B cell (primary cell): Measurements from ENCODE around the gene SLN. TPM values are rescaled to one million over a fixed set of nuclear protein-coding genes. Genes with fewer than 3 reads are reported as not detected.

Source experiments
- ATAC-seq: fragments of 200-7000 bp; cut with Tn5 transposase; one replicate; pipeline ENCODE4 v1.10.0; 2021; ENCODE audit warnings: low read depth, mild to moderate bottlenecking, moderate number of reproducible peaks, moderate library complexity
- CTCF ChIA-PET: fragments of 350-600 bp; sonication (Branson Sonifier 250); formaldehyde crosslinking; loops from one replicate; lab custom pipeline; 2021; ENCODE audit warnings: antibody characterized with exemption, inconsistent platforms; lab: Charles Lee
- POLR2A ChIA-PET: fragments of 350-600 bp; sonication (Branson Sonifier 250); formaldehyde crosslinking; loops from one replicate; lab custom pipeline; 2021; ENCODE audit warnings: antibody characterized with exemption; lab: Charles Lee
- DNase-seq: peaks from one replicate; pipeline ENCODE4 v3.0.0; 2013
- H2AFZ ChIP-seq: 2 replicates; pipeline ENCODE4 v1.6.1; 2012; ENCODE audit warnings: mild to moderate bottlenecking, low read depth, low read length; ENCODE audit not compliant: insufficient read depth, poor library complexity, severe bottlenecking
- H3K27ac ChIP-seq, 2 donors: 1 replicate in 1 of 2; 2 replicates in 1 of 2; pipeline ENCODE4 v1.5.1; 2012 to 2013; ENCODE audit warnings: low read length in 2 of 2, mild to moderate bottlenecking in 2 of 2, moderate library complexity in 1 of 2
- H3K27me3 ChIP-seq, 4 experiments: fragments of 200-600 bp in 1 of 4; sonication (generic) in 1 of 4; replicated peaks in 1 of 4; 1 replicate in 2 of 4; 2 replicates in 2 of 4; pipeline versions ENCODE4 v1.6.1 to v1.7.0; 2013 to 2016; ENCODE audit warnings: low read length in 3 of 4, mild to moderate bottlenecking in 2 of 4, mixed read lengths in 1 of 4, moderate library complexity in 1 of 4; ENCODE audit not compliant: insufficient read depth in 4 of 4, control insufficient read depth in 3 of 4; ENCODE audit errors: control extremely low read depth in 1 of 4
- H3K36me3 ChIP-seq, 2 experiments: replicated peaks in 1 of 2; 1 replicate in 1 of 2; 2 replicates in 1 of 2; pipeline versions ENCODE4 v1.6.1 to v1.7.1; 2013; ENCODE audit warnings: low read length in 1 of 2; ENCODE audit not compliant: insufficient read depth in 2 of 2, control insufficient read depth in 1 of 2; ENCODE audit errors: control extremely low read depth in 1 of 2, extremely low read depth in 1 of 2
- H3K4me1 ChIP-seq, 2 donors: fragments of 200-600 bp in 1 of 2; sonication (generic) in 1 of 2; 1 replicate in 1 of 2; 2 replicates in 1 of 2; pipeline versions ENCODE4 v1.5.1 to v1.6.1; 2013 to 2017; ENCODE audit warnings: low read length in 2 of 2; ENCODE audit not compliant: control insufficient read depth in 2 of 2, insufficient read depth in 2 of 2
- H3K4me2 ChIP-seq: replicated peaks from 2 replicates; pipeline ENCODE3; 2012; ENCODE audit warnings: mild to moderate bottlenecking, low read depth, low read length; ENCODE audit not compliant: poor library complexity, severe bottlenecking
- H3K4me3 ChIP-seq, 5 experiments: fragments of 200-600 bp in 1 of 5; sonication (generic) in 1 of 5; 1 replicate in 3 of 5; 2 replicates in 2 of 5; pipeline versions ENCODE4 v1.5.1 to v1.7.0; 2011 to 2016; ENCODE audit warnings: low read length in 4 of 5, mild to moderate bottlenecking in 4 of 5, low read depth in 2 of 5, control low read depth in 1 of 5, moderate library complexity in 1 of 5; ENCODE audit not compliant: insufficient read depth in 1 of 5; ENCODE audit errors: control extremely low read depth in 1 of 5, extremely low read depth in 1 of 5
- H3K79me2 ChIP-seq: fragments of 200-600 bp; sonication (generic); one replicate; pipeline ENCODE4 v1.6.0; 2016; ENCODE audit warnings: low read length; ENCODE audit not compliant: control insufficient read depth, insufficient read depth
- H3K9ac ChIP-seq: fragments of 200-600 bp; sonication (generic); 2 replicates; pipeline ENCODE4 v1.6.1; 2017; ENCODE audit warnings: mild to moderate bottlenecking, low read length, moderate library complexity
- H3K9me3 ChIP-seq, 3 donors: one replicate each; pipeline versions ENCODE4 v1.6.1 to v1.7.1; 2013; ENCODE audit warnings: low read length in 2 of 3; ENCODE audit not compliant: control insufficient read depth in 2 of 3, insufficient read depth in 1 of 3; ENCODE audit errors: control extremely low read depth in 1 of 3
- H4K20me1 ChIP-seq: 2 replicates; pipeline ENCODE4 v1.6.0; 2012; ENCODE audit warnings: mild to moderate bottlenecking, low read length; ENCODE audit not compliant: insufficient read depth, control insufficient read depth, poor library complexity, severe bottlenecking
- H3K27ac Mint-ChIP-seq: one replicate; pipeline ENCODE4 v1.8.0; 2021; ENCODE audit warnings: mixed read lengths
- H3K27me3 Mint-ChIP-seq: one replicate; pipeline ENCODE4 v1.8.0; 2021; ENCODE audit warnings: mixed read lengths
- H3K4me1 Mint-ChIP-seq: one replicate; pipeline ENCODE4 v1.8.0; 2021; ENCODE audit warnings: mixed read lengths
- H3K4me3 Mint-ChIP-seq: one replicate; pipeline ENCODE4 v1.8.0; 2021; ENCODE audit warnings: mixed read lengths
- H3K9me3 Mint-ChIP-seq: one replicate; pipeline ENCODE4 v1.8.0; 2022; ENCODE audit warnings: mixed read lengths; ENCODE audit not compliant: insufficient read depth
- CTCF ChIP-seq: fragments of 200-600 bp; IDR thresholded peaks from one replicate; pipeline ENCODE4 v1.8.0; 2022; ENCODE audit warnings: antibody characterized with exemption, mild to moderate bottlenecking
- EZH2 ChIP-seq: IDR thresholded peaks from 2 replicates; pipeline ENCODE4 v1.6.1; 2012; ENCODE audit warnings: borderline replicate concordance, low read depth, mild to moderate bottlenecking, moderate library complexity, low read length; ENCODE audit not compliant: insufficient read depth, poor library complexity, severe bottlenecking
- WGBS: methylation state at CpG from one replicate; pipeline ENCODE4 v1.1.5; 2013; ENCODE audit warnings: missing lambda C conversion rate; ENCODE audit not compliant: insufficient coverage; 5-methylcytosine and 5-hydroxymethylcytosine counted together
- intact Hi-C: fragments of 100-400 bp; cut with micrococcal nuclease; formaldehyde crosslinking; loops from one replicate; pipeline ENCODE4 v1.10.0; 2022
- polyA plus RNA-seq: library from polyadenylated mRNA; depleted of rRNA; stranded (reverse); fragments of >200 nt; gene quantifications from 2 replicates; pipeline ENCODE4 v1.2.3, GENCODE V29; 2012
- total RNA-seq, 2 donors: library from RNA; stranded (reverse); fragments of 120-200 nt in 1 of 2; gene quantifications; 1 replicate in 1 of 2; 2 replicates in 1 of 2; pipeline versions ENCODE4 v1.2.3 to v1.2.4, GENCODE V29; 2013 to 2022

The SLN gene
- total and polyA plus RNA-seq, 2 donors (not counting 1 experiment from before 2014, with no cell fraction given) = not detected

DNA sequence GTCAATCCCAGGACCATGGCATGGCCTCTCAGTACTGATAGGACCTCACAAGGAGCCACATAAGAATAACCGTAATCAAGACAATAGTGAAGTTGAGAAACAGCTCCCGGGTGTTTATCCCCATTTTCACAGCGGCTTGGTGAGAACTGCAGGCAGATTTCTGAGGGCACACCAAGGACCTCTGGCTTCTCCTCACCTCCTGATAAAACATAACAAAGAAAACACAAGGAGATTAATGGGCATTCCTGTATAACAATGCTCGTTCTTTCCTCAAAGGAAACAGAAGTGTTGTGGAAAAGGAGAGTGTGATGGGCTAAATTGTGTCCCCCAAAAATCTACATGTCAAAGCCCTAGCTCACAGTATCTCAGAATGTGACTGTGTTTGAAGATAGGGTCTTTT is 4.0 kb downstream of the SLN start:
- Mint-ChIP-seq H3K9me3 (no peaks in the 10 kb centered on the region), H3K27ac (no peak overlapping the region), H3K4me3 (no peak overlapping the region), H3K4me1 (no peaks in the 10 kb centered on the region), H3K27me3 (peaks cover 44% of the 10 kb centered on the region)
- Histone ChIP-seq H3K4me1 (no peaks in the 10 kb centered on the region), H3K9me3 (no peaks in the 10 kb centered on the region), H2AFZ (no peak overlapping the region), H4K20me1 (no peaks in the 10 kb centered on the region), H3K9ac (no peak overlapping the region), H3K27ac (no peak overlapping the region), H3K4me3 (no peak overlapping the region), H3K4me2 (no peak overlapping the region), H3K27me3 (peaks cover 0 to 6% (median 0%) of the 10 kb centered on the region in 4 experiments), H3K79me2 (no peaks in the 10 kb centered on the region), H3K36me3 (no peaks in the 10 kb centered on the region)
- POLR2A ChIA-PET = no interaction called here
- CTCF ChIA-PET = interaction anchor here (0.6 kb wide), 1 partner anchor 28 kb away, joined by 3 read pairs; no protein-coding TSS in a partner anchor
- WGBS = 53% methylated on average over 2 of the region's 4 CpGs
- intact Hi-C loops = no loop called here
- no peak for TF ChIP-seq CTCF
- TF ChIP-seq EZH2 = no peak
- DNase-seq = no peak
- no peak for ATAC-seq

DNA sequence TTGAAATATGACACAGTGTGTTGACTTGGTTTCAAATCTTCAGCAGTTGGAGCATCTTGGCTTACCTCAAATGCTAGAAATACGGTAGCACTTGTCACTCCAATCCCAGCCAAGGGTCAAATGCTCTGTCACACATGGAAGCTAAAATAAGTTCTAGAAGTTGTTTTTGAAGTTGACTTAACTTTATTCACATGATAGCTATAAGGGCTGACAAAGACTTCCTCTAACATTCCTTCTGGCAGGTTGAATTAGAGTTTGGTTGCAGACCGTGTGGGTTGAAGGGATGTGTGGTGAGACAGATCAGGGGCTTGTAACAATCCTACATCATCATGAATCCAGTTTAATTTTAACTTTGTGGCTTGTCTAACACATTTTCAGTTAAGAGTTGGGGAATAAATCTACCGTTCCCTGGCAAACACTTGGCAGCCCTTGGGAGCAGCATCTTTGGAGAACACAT is 4.6 kb downstream of the SLN start:
- no peaks in the 10 kb centered on the region for H3K9me3 ChIP-seq
- no peaks in the 10 kb centered on the region for H3K9me3 Mint-ChIP-seq
- no peaks in the 10 kb centered on the region for H3K4me1 ChIP-seq
- H3K27me3 Mint-ChIP-seq = peaks cover 41% of the 10 kb centered on the region
- DNase-seq (no peak), ATAC-seq (no peak)
- H3K4me1 Mint-ChIP-seq = no peaks in the 10 kb centered on the region
- intact Hi-C loops = no loop called here
- ChIA-PET POLR2A (no interaction called here), CTCF (no interaction called here)
- no peaks in the 10 kb centered on the region for H4K20me1 ChIP-seq
- H3K9ac ChIP-seq = no peak overlapping the region
- no peak for TF ChIP-seq CTCF
- TF ChIP-seq EZH2 = no peak
- no peak overlapping the region for H3K27ac Mint-ChIP-seq
- peaks cover 0 to 3% (median 0%) of the 10 kb centered on the region in 4 experiments for H3K27me3 ChIP-seq
- no peak overlapping the region for H3K4me3 Mint-ChIP-seq
- WGBS = no CpG with 5 or more reads among the region's 3 CpGs
- H3K4me2 ChIP-seq = no peak overlapping the region
- no peaks in the 10 kb centered on the region for H3K79me2 ChIP-seq
- no peaks in the 10 kb centered on the region for H3K36me3 ChIP-seq
- H3K4me3 ChIP-seq = no peak overlapping the region
- no peak overlapping the region for H3K27ac ChIP-seq
- no peak overlapping the region for H2AFZ ChIP-seq
